ENCODE data around the gene ANO7.

Gene ANO7

GRCh38 chr2:241163601-241164118 is 24.8 kb upstream of the ANO7 start:
- no peak overlapping the region for H3K4me3 ChIP-seq (ENCODE audit: low read depth, low read length)
- no peak for TF ChIP-seq CTCF (IDR thresholded peaks at IDR 0.05; ENCODE audit: low read depth, low read length, missing control alignments)
- no peak for DNase-seq (ENCODE audit: low read depth)

- DNase-seq (ENCODE audit: low read depth), result no peak
- no peak for TF ChIP-seq CTCF (IDR thresholded peaks at IDR 0.05; ENCODE audit: low read depth, low read length, missing control alignments)
- no peak overlapping the region for H3K4me3 ChIP-seq (ENCODE audit: low read depth, low read length)
Observed at GRCh38 chr2:241168366-241168765, 20.1 kb upstream of the ANO7 start.

GRCh38 chr2:241173557-241173956 is 14.9 kb upstream of the ANO7 start:
- no peak for DNase-seq (ENCODE audit: low read depth)
- no peak for TF ChIP-seq CTCF (IDR thresholded peaks at IDR 0.05; ENCODE audit: low read depth, low read length, missing control alignments)
- H3K4me3 ChIP-seq (ENCODE audit: low read depth, low read length), result no peak overlapping the region

GRCh38 chr2:241177526-241178334 is 10.7 kb upstream of the ANO7 start:
- no peak for TF ChIP-seq CTCF (IDR thresholded peaks at IDR 0.05; ENCODE audit: low read depth, low read length, missing control alignments)

GRCh38 chr2:241178961-241179360 is 9.5 kb upstream of the ANO7 start:
- no peak for DNase-seq (ENCODE audit: low read depth)
- no peak overlapping the region for H3K4me3 ChIP-seq (ENCODE audit: low read depth, low read length)
- no peak for TF ChIP-seq CTCF (IDR thresholded peaks at IDR 0.05; ENCODE audit: low read depth, low read length, missing control alignments)

More at GRCh38 chr2:241177526-241178334, 10.7 kb upstream of the ANO7 start:
- H3K4me3 ChIP-seq (ENCODE audit: low read depth, low read length), result no peak overlapping the region
- DNase-seq (ENCODE audit: low read depth), result no peak

GRCh38 chr2:241179899-241180298 is 8.6 kb upstream of the ANO7 start:
- no peak overlapping the region for H3K4me3 ChIP-seq (ENCODE audit: low read depth, low read length)
- DNase-seq (ENCODE audit: low read depth), result peak; percentile 16
- TF ChIP-seq CTCF (IDR thresholded peaks at IDR 0.05; ENCODE audit: low read depth, low read length, missing control alignments), result no peak

- no peak for DNase-seq (ENCODE audit: low read depth)
- no peak overlapping the region for H3K4me3 ChIP-seq (ENCODE audit: low read depth, low read length)
- no peak for TF ChIP-seq CTCF (IDR thresholded peaks at IDR 0.05; ENCODE audit: low read depth, low read length, missing control alignments)
Observed at GRCh38 chr2:241180495-241180894, 8.0 kb upstream of the ANO7 start.
